ENCODE measurements around the gene THSD8.

Gene THSD8

DNA sequence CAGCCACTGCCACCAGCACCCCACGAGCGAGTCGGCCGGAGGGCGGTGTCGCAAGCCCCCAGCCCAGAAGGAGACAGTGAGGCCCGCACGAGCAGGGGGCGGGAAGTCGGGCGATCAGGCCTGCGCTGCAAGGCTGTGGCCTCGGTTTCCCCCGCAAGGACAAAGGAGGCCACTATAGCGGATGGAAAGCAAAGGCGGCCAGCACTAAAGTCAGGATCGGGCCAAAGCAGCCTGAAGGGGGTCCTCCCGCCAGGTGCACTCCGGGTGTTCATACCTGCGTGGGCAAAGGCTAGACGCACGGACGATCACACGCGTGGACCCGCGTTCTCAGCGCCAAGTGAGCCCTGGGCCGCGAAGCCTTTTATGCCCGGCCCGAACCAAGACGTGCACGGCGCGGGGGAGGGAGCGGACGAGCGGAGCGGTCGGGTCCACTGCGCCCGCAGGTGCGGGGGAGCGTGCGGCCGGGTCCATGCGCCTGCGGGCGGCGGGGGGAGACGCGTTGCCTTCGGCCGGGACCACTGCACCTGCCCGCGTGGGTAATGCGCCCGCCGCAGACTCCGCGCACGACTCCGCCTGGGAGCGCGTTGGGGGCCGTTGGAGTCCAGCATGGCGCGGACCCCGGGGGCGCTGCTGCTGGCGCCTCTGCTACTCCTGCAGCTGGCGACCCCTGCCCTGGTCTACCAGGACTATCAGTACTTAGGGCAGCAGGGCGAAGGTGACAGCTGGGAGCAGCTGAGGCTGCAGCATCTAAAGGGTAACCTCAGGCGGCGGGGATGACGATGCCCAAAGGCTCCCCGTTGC lies at the start of gene THSD8, which contains the start of gene PRDX2:
THSD8 (plus strand) TSS at position 604 of the 801 bp plus-strand sequence; CDS start at position 607, 3 bp downstream.
PRDX2 (minus strand) TSS at position 335 of the 801 bp plus-strand sequence. CDS start 539 bp downstream, outside the sequence.
- H3K27me3 ChIP-seq (ENCODE audit: control insufficient read depth, insufficient read depth, low read length): peaks cover 6% of the 10 kb centered on the region
- peaks cover 11% of the 10 kb centered on the region for H3K4me1 ChIP-seq (ENCODE audit: control insufficient read depth, insufficient read depth, low read length)
- H3K9ac ChIP-seq (ENCODE audit: low read length): peak within 1 kb of the TSS; percentile 91
- H3K9me3 ChIP-seq (ENCODE audit: control insufficient read depth, insufficient read depth, low read depth, low read length): no peaks in the 10 kb centered on the region
- H3K27ac ChIP-seq (ENCODE audit: low read depth, low read length): peak within 1 kb of the TSS; percentile 70; the same call in 1 of the 2 replicates
- peaks cover 23% of the 10 kb centered on the region for H3K36me3 ChIP-seq (ENCODE audit: control insufficient read depth, insufficient read depth, low read length)
- H3K4me3 ChIP-seq (ENCODE audit: low read depth, low read length): peak within 1 kb of the TSS; percentile 96

DNA sequence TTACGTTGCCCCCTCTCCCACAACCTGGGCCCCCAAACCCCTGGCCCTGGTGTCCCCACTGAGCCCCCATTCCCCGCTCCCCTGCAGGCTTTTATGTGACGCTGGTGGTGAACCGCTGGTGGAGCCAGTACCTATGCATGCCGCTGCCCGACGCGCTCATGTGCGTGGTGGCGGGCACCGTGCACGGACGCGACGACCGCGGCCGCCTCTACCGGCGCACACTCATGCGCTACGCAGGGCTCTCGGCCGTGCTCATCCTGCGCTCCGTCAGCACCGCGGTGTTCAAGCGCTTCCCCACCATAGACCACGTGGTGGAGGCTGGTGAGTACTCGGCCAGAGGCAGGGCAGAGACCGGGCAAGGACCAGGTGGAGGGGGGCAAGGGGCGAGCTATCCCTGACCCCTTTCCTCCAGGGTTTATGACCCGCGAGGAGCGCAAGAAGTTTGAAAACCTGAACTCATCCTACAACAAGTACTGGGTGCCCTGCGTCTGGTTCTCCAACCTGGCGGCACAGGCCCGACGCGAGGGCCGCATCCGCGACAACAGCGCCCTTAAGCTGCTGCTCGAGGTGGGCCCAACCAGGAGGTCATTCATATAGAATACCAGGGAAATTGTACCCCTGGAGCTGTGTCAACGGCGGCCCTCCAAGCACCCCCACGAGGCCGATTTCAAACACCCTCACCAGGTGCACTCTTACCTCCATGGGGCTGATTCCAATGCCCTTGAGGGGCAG lies 47.2 kb upstream of the THSD8 start:
- H3K4me1 ChIP-seq (ENCODE audit: control insufficient read depth, insufficient read depth, low read length): peaks cover 8% of the 10 kb centered on the region; the same call in 1 of the 2 replicates
- no peak overlapping the region for H3K9ac ChIP-seq (ENCODE audit: low read length)
- H3K27me3 ChIP-seq (ENCODE audit: control insufficient read depth, insufficient read depth, low read length): peaks cover 59% of the 10 kb centered on the region
- H3K9me3 ChIP-seq (ENCODE audit: control insufficient read depth, insufficient read depth, low read depth, low read length): no peaks in the 10 kb centered on the region
- no peak overlapping the region for H3K27ac ChIP-seq (ENCODE audit: low read depth, low read length)
- no peaks in the 10 kb centered on the region for H3K36me3 ChIP-seq (ENCODE audit: control insufficient read depth, insufficient read depth, low read length)
- H3K4me3 ChIP-seq (ENCODE audit: low read depth, low read length): no peak overlapping the region

DNA sequence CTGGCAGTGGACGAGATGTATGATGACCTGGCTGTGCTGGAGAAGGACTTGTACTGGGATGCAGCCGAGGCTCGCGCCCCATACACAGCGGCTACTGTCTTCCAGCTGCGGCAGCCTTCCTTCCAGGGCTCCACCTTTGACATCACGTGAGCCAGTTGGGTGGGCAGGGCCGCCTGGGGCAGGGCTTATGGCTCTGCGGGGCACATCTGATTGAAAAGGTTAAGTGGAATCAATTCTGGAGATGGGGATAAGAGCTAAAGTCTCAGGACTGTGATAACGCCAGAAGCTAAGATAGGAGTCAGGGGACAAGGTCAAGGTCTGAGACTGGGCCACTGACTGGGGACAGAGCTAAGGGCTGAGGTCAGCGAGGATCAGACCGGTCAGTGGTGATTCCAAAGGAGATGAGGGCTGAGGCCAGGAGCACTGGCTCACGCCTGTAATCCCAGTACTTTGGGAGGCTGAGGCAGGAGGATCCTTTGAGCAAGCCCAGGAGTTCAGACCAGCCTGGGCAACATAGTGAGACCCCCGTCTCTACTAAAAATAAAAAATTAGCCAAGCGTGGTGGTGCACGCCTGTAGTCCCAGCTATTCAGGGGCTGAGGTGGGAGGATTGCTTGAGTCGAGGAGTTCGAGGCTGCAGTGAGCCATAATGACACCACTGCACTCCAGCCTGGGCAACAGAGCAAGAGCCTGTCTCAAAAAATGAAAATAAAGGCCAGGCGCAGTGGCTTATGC lies 45.6 kb upstream of the THSD8 start:
- Histone ChIP-seq H3K4me3 (ENCODE audit: low read depth, low read length) (no peak overlapping the region), H3K27ac (ENCODE audit: low read depth, low read length) (no peak overlapping the region), H3K36me3 (ENCODE audit: control insufficient read depth, insufficient read depth, low read length) (no peaks in the 10 kb centered on the region), H3K4me1 (ENCODE audit: control insufficient read depth, insufficient read depth, low read length) (peaks cover 8% of the 10 kb centered on the region; the same call in 1 of the 2 replicates), H3K27me3 (ENCODE audit: control insufficient read depth, insufficient read depth, low read length) (peaks cover 43% of the 10 kb centered on the region), H3K9ac (ENCODE audit: low read length) (no peak overlapping the region), H3K9me3 (ENCODE audit: control insufficient read depth, insufficient read depth, low read depth, low read length) (no peaks in the 10 kb centered on the region)

DNA sequence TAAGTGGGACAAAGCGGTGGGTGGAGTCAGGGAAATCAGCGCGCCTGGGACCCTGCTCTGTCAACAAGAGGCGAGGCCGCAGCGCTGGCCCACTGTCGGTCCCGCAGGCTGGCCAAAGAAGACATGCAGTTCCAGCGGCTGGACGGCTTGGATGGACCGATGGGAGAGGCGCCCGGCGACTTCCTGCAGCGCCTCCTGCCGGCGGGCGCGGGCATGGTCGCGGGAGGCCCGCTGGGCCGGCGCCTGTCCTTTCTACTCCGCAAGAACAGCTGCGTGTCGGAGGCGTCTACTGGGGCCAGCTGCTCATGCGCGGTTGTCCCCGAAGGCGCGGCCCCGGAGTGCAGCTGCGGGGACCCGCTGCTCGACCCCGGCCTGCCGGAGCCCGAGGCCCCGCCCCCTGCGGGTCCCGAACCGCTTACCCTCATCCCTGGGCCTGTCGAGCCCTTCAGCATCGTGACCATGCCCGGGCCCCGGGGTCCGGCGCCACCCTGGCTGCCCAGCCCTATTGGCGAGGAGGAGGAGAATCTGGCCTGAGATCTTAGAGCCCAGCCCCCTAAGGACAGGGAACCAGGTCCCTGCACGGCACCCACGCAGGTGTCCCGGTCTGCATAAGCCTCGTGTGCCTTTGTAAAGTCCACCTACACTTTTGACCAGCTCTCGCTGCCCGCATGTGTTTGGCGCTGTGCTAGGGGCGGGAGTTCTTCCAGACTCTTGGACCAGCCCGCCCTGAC lies 44.2 kb upstream of the THSD8 start:
- Histone ChIP-seq H3K27ac (ENCODE audit: low read depth, low read length) (no peak overlapping the region), H3K9ac (ENCODE audit: low read length) (peak overlapping the region; percentile 15), H3K36me3 (ENCODE audit: control insufficient read depth, insufficient read depth, low read length) (peaks cover 6% of the 10 kb centered on the region; the same call in 1 of the 2 replicates), H3K4me1 (ENCODE audit: control insufficient read depth, insufficient read depth, low read length) (0 out of 2 replicates have a peak, but pooled peaks cover 5% of the 10 kb centered on the region), H3K27me3 (ENCODE audit: control insufficient read depth, insufficient read depth, low read length) (peaks cover 30% of the 10 kb centered on the region), H3K4me3 (ENCODE audit: low read depth, low read length) (peak overlapping the region; percentile 64), H3K9me3 (ENCODE audit: control insufficient read depth, insufficient read depth, low read depth, low read length) (no peaks in the 10 kb centered on the region)

DNA sequence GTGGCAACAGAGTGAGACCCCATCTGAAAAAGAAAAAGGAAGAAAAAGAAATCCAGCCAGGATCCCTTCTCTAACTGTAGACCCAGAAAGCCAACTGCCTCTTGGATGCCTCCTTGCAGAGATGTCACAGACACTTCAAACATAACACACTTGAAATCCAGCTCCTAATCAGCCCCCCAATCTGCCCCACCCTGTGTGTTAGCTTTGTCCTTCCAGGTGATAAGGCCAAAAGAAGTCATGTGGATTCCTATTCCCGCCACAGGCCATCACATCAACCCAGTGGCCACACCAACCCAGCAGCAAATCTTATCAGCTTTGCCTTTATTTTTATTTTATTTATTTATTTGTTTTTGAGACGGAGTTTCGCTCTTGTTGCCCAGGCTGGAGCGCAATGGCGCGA lies 42.2 kb upstream of the THSD8 start:
- Histone ChIP-seq H3K27ac (ENCODE audit: low read depth, low read length) (no peak overlapping the region), H3K4me1 (ENCODE audit: control insufficient read depth, insufficient read depth, low read length) (0 out of 2 replicates have a peak, but pooled peaks cover 5% of the 10 kb centered on the region), H3K36me3 (ENCODE audit: control insufficient read depth, insufficient read depth, low read length) (peaks cover 20% of the 10 kb centered on the region), H3K9ac (ENCODE audit: low read length) (no peak overlapping the region), H3K4me3 (ENCODE audit: low read depth, low read length) (no peak overlapping the region), H3K9me3 (ENCODE audit: control insufficient read depth, insufficient read depth, low read depth, low read length) (no peaks in the 10 kb centered on the region), H3K27me3 (ENCODE audit: control insufficient read depth, insufficient read depth, low read length) (peaks cover 14% of the 10 kb centered on the region)

DNA sequence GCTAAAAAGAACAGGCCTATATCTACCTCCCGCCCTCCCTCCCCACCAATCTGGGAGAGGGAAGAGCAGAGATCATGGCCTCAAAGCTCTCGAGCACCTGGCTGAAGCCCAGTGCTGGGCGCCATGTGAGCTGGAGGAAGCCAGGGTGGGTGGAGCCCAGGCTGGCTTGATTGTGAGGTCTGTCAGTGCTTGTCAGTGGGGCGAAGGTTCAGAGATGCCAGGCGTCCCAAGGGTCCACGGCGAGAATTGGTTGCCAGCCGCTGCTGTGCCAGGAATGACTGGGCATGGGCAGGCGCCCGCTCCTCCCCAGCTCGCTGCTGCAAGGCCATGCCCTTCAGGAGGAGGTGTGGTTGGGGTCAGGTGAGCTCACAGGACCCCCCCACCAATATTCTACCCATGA lies 38.8 kb upstream of the THSD8 start:
- no peak overlapping the region for H3K9ac ChIP-seq (ENCODE audit: low read length)
- no peak overlapping the region for H3K27ac ChIP-seq (ENCODE audit: low read depth, low read length)
- no peaks in the 10 kb centered on the region for H3K9me3 ChIP-seq (ENCODE audit: control insufficient read depth, insufficient read depth, low read depth, low read length)
- H3K4me3 ChIP-seq (ENCODE audit: low read depth, low read length): no peak overlapping the region
- peaks cover 32% of the 10 kb centered on the region for H3K36me3 ChIP-seq (ENCODE audit: control insufficient read depth, insufficient read depth, low read length)
- H3K27me3 ChIP-seq (ENCODE audit: control insufficient read depth, insufficient read depth, low read length): no peaks in the 10 kb centered on the region
- H3K4me1 ChIP-seq (ENCODE audit: control insufficient read depth, insufficient read depth, low read length): 0 out of 2 replicates have a peak, but pooled peaks cover 2% of the 10 kb centered on the region

DNA sequence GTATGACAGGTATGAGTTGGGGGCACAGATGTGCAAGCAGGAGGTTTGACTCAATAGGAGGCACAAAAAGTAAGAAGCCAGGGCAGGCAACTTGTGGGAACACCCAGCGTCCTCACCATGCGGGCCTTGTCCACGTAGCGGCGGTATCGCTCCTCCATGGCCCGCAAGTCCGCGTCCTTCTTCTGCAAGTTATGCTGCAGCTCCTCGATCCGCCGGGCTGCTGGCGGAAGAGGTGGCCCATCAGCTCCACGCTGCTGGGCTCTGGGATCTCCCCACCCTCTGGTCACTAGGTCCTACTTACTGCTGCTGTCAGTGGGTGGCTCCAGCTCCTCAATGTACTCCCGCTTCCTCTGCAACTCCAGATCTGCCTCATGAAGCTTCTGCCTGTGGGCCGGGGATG lies 37.2 kb upstream of the THSD8 start:
- no peak overlapping the region for H3K4me3 ChIP-seq (ENCODE audit: low read depth, low read length)
- no peak overlapping the region for H3K27ac ChIP-seq (ENCODE audit: low read depth, low read length)
- H3K9me3 ChIP-seq (ENCODE audit: control insufficient read depth, insufficient read depth, low read depth, low read length): no peaks in the 10 kb centered on the region
- H3K4me1 ChIP-seq (ENCODE audit: control insufficient read depth, insufficient read depth, low read length): 0 out of 2 replicates have a peak, but pooled peaks cover 4% of the 10 kb centered on the region
- peaks cover 32% of the 10 kb centered on the region for H3K36me3 ChIP-seq (ENCODE audit: control insufficient read depth, insufficient read depth, low read length)
- no peaks in the 10 kb centered on the region for H3K27me3 ChIP-seq (ENCODE audit: control insufficient read depth, insufficient read depth, low read length)
- H3K9ac ChIP-seq (ENCODE audit: low read length): no peak overlapping the region

DNA sequence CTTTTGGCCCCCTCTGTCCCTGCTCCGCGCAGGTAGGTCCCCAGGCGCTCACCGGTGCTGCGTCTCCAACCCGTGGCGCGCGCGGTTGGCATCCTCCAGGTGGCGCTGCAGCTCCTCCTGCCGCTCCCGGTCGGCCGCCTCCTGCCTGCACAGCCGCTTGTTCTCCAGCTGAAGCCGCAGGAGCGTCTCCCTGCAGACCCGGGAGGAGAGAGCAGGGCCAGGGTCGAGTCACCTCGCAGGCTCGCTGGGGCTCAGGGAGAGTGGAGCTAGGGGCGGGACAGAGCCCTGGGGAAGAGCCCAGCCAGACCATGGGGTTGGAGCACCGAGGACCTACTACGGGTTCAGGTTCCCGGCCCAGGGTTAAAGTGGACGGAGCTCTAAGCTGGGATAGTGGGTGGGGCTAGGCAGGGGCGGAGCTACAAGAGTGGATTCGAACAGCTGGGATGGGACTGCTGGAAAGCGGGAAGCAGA lies 35.8 kb upstream of the THSD8 start:
- peaks cover 38% of the 10 kb centered on the region for H3K36me3 ChIP-seq (ENCODE audit: control insufficient read depth, insufficient read depth, low read length)
- peak overlapping the region; percentile 70 for H3K4me3 ChIP-seq (ENCODE audit: low read depth, low read length)
- H3K27ac ChIP-seq (ENCODE audit: low read depth, low read length): no peak overlapping the region
- no peaks in the 10 kb centered on the region for H3K9me3 ChIP-seq (ENCODE audit: control insufficient read depth, insufficient read depth, low read depth, low read length)
- no peak overlapping the region for H3K9ac ChIP-seq (ENCODE audit: low read length)
- no peaks in the 10 kb centered on the region; the same call in 1 of the 2 replicates for H3K27me3 ChIP-seq (ENCODE audit: control insufficient read depth, insufficient read depth, low read length)
- 0 out of 2 replicates have a peak, but pooled peaks cover 9% of the 10 kb centered on the region for H3K4me1 ChIP-seq (ENCODE audit: control insufficient read depth, insufficient read depth, low read length)

DNA sequence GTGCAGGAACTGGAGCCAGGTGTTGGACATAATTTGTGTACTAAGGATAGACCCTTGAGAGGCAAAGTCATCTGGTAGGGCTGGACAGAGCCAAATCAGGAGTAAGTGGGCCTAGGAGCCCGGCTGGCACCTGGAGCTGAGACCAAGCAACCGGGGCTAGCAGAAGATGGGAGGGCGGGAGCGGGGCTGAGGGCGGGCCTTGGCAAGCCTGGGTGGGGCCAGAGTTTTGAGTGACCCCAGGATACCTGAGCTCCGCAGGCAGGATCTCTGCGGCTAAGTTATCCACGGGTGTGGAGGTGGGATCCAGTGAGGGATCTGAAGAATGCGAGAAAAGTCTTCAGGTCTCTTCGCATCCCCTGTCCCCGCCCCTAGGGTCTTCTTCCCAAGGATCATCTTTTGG lies 34.7 kb upstream of the THSD8 start:
- H3K4me1 ChIP-seq (ENCODE audit: control insufficient read depth, insufficient read depth, low read length): 0 out of 2 replicates have a peak, but pooled peaks cover 9% of the 10 kb centered on the region
- H3K9ac ChIP-seq (ENCODE audit: low read length): no peak overlapping the region
- H3K36me3 ChIP-seq (ENCODE audit: control insufficient read depth, insufficient read depth, low read length): peaks cover 35% of the 10 kb centered on the region
- no peaks in the 10 kb centered on the region for H3K9me3 ChIP-seq (ENCODE audit: control insufficient read depth, insufficient read depth, low read depth, low read length)
- H3K27ac ChIP-seq (ENCODE audit: low read depth, low read length): no peak overlapping the region
- H3K4me3 ChIP-seq (ENCODE audit: low read depth, low read length): no peak overlapping the region
- H3K27me3 ChIP-seq (ENCODE audit: control insufficient read depth, insufficient read depth, low read length): no peaks in the 10 kb centered on the region; the same call in 1 of the 2 replicates

DNA sequence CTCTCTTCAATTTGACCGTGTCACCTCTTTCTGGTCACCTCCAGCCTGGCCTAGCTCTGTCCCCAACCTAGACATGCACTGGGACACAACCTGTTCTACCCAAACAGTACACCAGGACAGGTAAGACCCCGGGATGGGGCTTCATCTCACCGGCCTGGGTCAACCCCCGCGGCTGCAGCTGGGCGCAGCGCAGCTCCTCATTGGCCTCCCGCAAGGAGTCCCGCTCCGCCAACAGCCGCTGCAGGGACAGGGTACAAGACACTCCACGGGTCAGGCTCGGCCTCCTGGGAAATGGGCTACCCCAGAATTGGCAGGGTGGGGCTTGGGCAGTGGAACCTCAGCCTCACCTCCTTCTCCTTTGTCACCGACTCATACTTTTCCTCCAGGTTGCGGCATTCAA lies 34.2 kb upstream of the THSD8 start:
- no peaks in the 10 kb centered on the region; the same call in 1 of the 2 replicates for H3K27me3 ChIP-seq (ENCODE audit: control insufficient read depth, insufficient read depth, low read length)
- H3K36me3 ChIP-seq (ENCODE audit: control insufficient read depth, insufficient read depth, low read length): peaks cover 35% of the 10 kb centered on the region

More for the DNA sequence above, 34.2 kb upstream of the THSD8 start:
- Histone ChIP-seq H3K4me3 (ENCODE audit: low read depth, low read length) (no peak overlapping the region), H3K9me3 (ENCODE audit: control insufficient read depth, insufficient read depth, low read depth, low read length) (no peaks in the 10 kb centered on the region), H3K9ac (ENCODE audit: low read length) (no peak overlapping the region), H3K4me1 (ENCODE audit: control insufficient read depth, insufficient read depth, low read length) (0 out of 2 replicates have a peak, but pooled peaks cover 9% of the 10 kb centered on the region), H3K27ac (ENCODE audit: low read depth, low read length) (no peak overlapping the region)

All from HUES6 (cell line).